HUDEP-2 (cell line): ENCODE data around the gene ZMYND8.

Source experiments
- DNase-seq, 76 experiments: peaks; one replicate each; lab custom pipeline; 2025; ENCODE audit not compliant: unreplicated experiment in 76 of 76; lab: John Stamatoyannopoulos, UW

ZMYND8 gene

GRCh38 chr20:47354714-47355488 is 1.6 kb downstream of the ZMYND8 start:
- DNase-seq: peak in 23 of 76 experiments; percentile 11 to 60 (median 29)

GRCh38 chr20:47354464-47354713 is 2.1 kb downstream of the ZMYND8 start:
- DNase-seq: peak in 1 of 76 experiments; percentile 30

GRCh38 chr20:47353692-47354463 is 2.6 kb downstream of the ZMYND8 start:
- peak in 39 of 76 experiments; percentile 12 to 74 (median 40) for DNase-seq

- no peak for DNase-seq
These were observed 3.2 kb downstream of the ZMYND8 start for GRCh38 chr20:47353239-47353691.

DNA sequence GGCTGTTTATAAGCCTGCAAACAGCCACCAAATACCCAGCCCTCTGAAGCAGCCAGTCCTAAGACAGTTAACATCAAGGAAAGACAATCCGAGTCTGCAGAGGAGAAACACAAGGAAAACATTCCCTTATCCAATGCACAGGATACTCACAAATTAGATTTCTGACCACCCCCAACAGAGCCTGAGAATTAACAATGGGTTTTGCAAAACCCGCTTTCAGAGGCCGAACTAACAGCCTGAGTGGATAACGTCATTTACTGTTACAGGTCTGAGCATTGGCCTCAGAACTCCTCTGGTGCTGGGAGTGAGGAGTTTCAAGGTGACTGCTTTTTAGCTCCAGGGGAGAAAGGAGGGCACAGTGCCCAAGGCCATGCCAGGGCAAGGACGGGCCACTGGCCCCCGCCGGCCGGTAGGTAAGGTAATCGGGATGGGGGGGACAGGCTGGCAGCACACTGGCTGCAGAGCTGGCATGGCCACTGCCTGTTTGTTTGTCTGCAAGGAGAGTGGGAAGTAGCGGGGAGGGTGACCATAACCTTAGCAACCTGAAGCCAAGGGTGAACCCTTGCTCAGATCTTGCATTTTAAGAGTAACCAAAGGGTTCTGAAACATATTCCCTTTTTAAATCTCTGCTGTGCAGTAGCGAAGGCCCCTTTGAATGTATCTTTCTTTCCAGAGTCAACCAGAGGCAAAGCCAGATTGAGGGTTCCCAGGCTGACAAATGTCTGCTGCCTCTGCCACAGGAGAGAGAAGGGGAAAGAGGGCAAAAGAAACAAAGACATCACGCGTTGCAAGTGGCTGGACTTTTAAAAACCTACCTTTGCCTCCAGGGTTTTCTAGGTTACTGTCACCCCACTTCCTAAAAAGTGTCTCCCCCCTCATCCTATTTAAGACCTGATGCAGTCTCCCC is 3.9 kb downstream of the ZMYND8 start:
- DNase-seq: peak in 14 of 76 experiments; percentile 9 to 61 (median 33)

DNA sequence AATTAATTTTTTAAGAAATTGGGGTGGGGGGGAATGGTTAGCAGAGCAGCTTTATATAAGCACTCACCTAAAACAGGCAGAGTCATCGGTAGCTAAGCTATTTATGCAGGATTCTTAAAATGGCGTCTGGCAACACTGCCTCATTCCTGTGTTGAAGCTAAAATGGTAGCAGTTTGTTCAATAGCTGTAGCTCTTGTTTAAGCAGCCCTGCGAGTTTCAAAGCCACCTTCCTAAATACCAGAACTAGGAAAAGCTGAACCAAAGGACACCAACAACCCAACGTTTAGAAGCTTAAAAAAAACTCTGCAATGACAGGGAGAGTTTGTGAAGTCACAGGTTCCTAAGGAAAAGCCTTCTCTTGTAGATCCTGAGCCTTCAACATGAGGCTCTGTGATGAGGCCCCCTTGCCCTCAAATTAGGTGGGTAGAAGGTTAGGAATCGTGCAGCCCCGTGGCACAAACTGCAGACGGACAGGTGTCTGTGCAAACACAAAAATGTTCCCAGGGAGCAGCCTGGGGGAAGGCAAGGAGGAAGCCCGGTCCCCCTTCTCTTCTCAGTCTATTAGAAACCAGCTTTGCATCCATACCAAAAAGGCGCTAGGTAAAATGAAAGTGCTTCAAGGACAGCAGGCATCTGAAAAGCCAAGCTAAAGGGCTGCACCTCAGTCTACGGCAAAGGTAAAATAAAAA is 4.7 kb downstream of the ZMYND8 start:
- peak in 17 of 76 experiments; percentile 7 to 48 (median 26) for DNase-seq

- DNase-seq: no peak
These were observed 5.6 kb downstream of the ZMYND8 start for GRCh38 chr20:47350691-47351545.

- DNase-seq: peak in 1 of 76 experiments; percentile 9
These were observed 6.3 kb downstream of the ZMYND8 start for GRCh38 chr20:47350181-47350550.

DNA sequence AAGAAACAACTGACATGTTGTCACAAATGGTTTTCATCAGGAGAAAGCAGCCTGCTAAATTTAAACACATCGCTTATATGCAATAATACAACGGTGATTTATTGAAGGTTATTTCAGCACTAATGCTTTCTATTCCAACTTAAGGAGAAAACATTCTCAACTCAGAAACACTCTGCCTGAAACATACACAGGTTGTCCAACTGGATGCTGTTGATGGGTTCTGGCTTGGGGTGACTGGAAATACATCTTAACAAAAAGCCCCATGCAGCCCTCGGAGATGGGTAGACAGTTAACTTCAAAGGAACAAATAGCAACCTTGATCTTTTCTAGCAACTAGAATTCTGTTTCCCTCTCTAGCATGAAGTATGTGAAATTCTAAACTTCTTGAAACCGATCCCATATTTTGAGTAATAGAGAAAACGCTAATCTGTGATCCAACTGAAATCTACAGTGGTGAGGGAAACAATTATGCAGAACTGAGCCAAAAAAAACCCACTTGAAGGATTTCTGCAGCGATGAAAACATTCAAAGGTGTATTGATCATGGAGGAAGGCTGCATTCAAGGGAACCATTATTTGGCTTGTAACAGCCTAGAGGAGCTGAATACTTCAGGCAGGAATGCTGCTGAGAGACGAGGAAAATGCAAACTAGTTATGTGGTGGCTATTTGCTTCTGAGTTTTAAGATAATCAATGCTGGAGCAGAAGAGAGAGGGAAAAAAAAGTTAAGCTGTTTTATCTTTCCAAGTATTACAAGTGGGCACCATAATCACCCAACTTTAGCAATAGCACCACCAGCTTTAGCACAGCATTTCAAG is 6.9 kb downstream of the ZMYND8 start:
- DNase-seq: no peak

GRCh38 chr20:47348539-47349142 is 7.9 kb downstream of the ZMYND8 start:
- DNase-seq: peak in 1 of 76 experiments; percentile 18

DNA sequence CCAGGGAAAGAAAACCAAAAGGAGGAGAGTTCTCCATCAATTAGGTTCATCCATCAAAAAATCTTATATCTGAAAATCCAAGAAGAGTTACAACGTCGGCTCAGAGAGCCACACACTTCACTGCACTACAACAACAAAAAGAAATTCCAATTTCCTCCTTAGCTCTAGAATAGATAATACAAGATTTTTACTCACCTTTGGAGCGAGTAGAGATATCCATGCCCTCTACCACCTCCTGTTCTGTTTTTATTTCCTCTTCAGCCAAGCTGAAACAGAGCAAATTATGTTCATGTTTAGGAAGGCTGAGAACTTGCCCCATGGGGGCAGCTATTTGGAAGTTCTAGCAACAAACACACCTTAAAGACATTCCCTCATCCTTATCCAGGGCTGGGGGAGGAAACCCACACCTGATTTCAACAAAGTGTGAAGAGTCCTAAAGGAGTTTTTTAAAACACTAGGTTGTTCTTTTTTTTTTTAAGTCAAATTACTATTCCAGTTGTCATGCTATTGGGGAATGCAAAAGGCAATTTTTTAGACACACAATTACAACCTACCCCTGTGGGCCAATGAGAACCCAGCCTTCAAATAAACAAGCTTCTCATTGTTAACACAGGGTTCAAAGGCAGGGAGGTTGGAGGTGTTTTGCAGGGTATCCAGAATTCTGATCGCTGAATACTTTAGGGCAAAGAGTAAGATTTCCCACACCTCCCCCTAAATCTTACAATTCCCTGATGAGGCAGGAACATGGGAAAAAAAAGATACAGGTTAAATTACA is 8.7 kb downstream of the ZMYND8 start:
- DNase-seq: no peak

DNA sequence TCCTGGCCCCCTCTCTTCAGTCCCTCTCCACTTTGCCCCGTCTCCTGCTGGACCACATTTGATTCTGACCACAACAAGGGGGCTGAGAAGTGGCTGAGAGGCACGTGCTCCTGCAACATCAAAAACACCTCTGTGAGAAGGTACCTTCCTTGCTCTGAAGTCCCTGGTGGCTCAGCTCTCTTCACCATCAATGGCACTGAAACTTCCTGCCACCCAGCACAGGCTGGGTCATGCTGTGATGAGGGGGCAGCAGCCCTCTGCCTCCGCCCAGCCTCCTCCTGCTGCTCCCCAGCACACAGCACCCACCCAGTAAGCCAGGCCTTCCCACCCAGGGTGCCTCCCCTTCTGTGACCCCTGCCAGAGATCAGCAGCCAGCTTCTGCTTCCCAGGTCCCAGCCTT is 10.3 kb downstream of the ZMYND8 start:
- DNase-seq: no peak

DNA sequence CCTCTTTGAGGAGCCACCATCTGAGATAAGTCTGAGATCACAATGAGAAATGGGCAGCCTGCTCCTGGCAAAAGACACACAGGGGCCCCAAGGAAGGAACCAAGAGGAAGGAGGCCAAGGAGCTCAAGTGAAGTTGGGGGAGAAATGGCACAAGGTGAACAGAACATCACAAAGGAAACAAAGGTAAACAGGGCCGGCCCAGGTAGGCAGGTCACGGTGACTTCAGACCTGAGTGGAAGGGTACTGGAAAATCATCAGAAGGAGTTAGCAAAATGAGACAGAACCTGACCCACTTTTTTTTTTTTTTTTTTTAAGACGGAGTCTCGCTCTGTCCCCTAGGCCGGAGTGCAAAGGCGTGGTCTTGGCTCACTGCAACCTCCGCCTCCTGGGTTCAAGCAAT is 11.3 kb downstream of the ZMYND8 start:
- DNase-seq: no peak

DNA sequence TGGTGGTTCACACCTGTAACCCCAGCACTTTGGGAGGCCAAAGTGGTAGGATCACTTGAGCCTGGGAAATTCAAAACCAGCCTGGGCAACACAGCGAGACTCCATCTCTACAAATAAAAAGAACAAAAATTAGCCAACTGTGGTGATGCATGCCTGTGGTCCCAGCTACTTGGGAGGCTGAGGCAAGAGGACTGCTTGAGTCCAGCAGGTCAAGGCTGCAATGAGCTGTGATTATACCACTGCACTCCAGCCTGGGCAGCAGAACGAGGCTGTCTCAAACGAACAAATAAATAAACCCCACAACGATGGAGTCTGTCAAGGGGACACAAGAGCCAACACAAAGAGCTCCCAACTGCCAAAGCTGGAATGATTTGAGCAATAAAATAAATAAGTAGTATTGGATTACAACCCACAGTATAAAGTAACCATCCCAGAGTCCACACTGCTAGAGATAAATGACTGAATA is 13.5 kb downstream of the ZMYND8 start:
- no peak for DNase-seq

DNA sequence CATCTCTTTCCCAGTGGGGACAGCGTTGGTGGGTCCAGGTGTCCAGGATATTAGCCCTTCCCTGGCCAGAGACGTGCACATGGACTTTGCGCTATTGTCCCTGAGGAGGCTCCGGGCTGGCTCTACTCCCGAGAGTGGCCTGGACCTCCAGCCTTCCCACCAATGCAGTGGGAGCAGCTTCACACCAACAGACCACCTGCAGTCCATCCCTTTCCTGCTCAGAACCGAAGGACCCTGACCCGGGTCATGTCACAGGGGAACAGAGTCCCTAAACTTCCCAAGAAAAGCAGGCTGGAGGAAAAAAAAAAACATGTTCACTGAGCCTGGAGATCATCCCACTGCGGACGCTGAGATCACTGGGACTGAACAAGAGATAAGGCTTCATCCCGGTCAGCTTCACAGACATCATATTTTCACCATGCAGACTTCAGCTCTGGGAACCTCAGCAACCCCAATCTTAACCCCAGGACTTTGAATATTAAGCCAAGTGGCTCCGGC is 18.3 kb downstream of the ZMYND8 start:
- no peak for DNase-seq

- DNase-seq: no peak
These were observed 19.1 kb downstream of the ZMYND8 start for GRCh38 chr20:47337413-47337812.

DNA sequence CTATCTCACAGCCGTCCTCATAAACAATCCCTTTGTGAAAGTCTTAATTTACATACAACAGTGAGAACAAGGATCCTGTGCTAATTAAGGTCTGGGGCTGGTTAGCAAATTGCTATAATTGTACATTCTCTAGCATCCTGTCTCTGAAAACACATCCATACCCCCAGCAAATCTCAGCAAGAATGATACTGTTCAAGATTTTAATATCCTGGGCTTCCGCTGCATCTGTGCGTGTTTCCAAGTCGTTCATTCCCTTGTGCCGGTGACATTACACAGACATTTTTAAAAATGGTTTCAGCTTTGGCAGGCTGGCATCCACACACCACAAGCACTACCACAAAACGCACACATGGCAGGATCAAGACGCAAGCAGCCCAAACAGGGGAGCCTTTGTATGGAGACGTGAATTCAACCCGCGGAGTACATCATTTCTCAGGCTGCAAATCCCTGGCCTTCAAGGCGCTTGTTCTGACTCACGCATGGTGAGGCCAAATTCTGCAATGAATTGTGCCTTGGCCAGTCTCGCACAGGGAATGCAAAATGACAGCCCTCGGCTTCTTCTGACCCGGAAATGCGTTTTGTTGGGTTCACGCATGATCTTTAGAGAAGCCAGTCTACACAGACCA is 20.3 kb downstream of the ZMYND8 start:
- DNase-seq: no peak
